Measurements from ENCODE around the gene SPDYE18.
"Not testable (repeated sequence)": the region's sequence is repeated elsewhere in the genome, so short reads cannot be mapped to it uniquely, and the experiment has no call there.

The SPDYE18 gene

DNA sequence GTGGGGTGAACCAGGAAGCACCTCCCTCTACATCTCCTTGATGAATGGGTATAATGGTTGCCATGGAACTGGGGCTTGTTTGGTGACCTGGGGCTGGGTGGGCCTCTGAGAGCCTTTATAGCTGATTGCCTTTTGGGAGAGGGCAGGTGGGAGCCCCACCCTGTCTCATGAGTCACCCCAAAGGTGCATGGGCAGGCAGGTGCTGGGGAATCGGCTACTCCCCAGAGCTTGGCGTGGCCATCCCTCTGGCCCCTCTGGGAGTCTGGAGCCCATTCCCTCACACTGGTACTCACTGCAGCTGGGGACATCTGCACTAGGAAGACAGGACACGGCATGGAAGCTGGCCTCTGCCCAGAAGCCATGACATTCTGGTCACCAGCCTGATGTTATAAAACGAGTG, at the start of gene SPDYE18:
Gene SPDYE18, minus strand, starts transcription at position 2 of the 400 bp plus-strand sequence. CDS start 2,046 bp downstream, outside the sequence.
- POLR2A ChIA-PET (ENCODE audit: low non-redundant PET); CTCF ChIA-PET: not testable (repeated sequence)

GRCh38 chr7:77108362-77108761, 46.0 kb upstream of the SPDYE18 start:
- POLR2A ChIA-PET (ENCODE audit: low non-redundant PET); DNase-seq (ENCODE audit: low spot score); H3K27ac ChIP-seq; CTCF ChIA-PET: not testable (repeated sequence)

More for the DNA sequence above, at the start of gene SPDYE18:
- DNase-seq (ENCODE audit: low spot score); H3K27ac ChIP-seq: not testable (repeated sequence)

DNA sequence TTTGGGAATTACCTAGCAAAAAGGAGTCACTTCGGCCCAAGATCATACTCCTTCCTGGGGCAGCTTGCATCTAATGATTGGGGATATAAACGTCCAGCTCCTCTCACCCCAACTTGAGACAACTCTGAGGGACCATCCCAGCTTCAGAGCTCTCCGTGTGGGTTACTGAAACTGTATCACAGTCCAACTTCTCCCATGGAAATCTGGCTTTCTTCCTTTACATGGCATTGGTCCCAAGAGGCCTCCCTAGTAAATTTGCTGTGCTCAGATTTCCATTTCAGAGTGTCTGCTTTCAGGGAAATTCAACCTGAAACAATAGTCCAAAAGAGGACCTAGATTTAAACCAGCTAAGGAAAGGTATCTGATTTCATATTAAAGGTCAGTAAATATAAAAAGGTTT, 45.3 kb upstream of the SPDYE18 start:
- DNase-seq (ENCODE audit: low spot score); CTCF ChIA-PET; H3K27ac ChIP-seq; POLR2A ChIA-PET (ENCODE audit: low non-redundant PET): not testable (repeated sequence)

GRCh38 chr7:77105904-77106303, 43.5 kb upstream of the SPDYE18 start:
- POLR2A ChIA-PET (ENCODE audit: low non-redundant PET); DNase-seq (ENCODE audit: low spot score); CTCF ChIA-PET: not testable (repeated sequence)

DNA sequence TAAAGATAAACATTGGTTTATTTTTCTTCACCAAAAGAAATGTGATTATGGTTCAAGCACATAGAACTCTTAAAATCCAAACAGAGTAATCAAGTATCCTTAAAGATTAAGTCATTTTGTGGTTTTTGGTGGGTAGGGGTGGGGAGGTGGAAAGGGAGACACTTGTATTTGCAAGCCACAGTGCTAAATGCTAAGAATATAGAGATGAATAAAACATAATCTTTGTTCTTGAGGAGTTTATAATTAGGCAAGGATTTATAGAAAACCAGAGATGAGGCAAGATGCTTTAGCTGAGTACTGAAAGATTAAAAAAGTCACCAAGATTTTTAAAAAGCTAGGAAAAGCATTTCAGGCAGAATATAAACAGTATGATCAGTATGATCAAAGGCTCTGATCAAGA, 40.3 kb upstream of the SPDYE18 start:
- DNase-seq (ENCODE audit: low spot score); CTCF ChIA-PET; H3K27ac ChIP-seq; POLR2A ChIA-PET (ENCODE audit: low non-redundant PET): not testable (repeated sequence)

More at GRCh38 chr7:77105904-77106303, 43.5 kb upstream of the SPDYE18 start:
- H3K27ac ChIP-seq, result not testable (repeated sequence)

GRCh38 chr7:77101187-77101586, 38.8 kb upstream of the SPDYE18 start:
- CTCF ChIA-PET; POLR2A ChIA-PET (ENCODE audit: low non-redundant PET): not testable (repeated sequence)

GRCh38 chr7:77100501-77100900, 38.1 kb upstream of the SPDYE18 start:
- POLR2A ChIA-PET (ENCODE audit: low non-redundant PET); CTCF ChIA-PET: not testable (repeated sequence)

More at GRCh38 chr7:77101187-77101586, 38.8 kb upstream of the SPDYE18 start:
- DNase-seq (ENCODE audit: low spot score); H3K27ac ChIP-seq: not testable (repeated sequence)

DNA sequence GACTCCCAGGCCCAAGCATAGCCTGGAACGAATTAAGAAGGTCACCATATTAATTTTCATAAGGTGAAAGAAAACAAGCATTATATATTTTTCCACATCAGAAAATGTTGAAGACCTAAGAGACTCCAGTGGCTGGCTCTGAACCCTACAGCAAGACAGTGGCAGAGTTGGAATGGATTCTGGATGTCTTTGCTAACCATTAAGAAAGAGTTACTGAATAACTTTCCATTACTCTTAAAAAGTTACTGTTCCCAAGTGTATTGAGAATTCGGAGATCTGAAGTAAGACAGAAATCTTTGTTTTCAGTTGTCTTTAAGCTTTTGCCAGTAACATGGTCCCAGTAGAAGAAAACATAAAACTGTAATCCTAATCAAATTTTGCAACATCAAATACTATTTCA, 29.9 kb upstream of the SPDYE18 start:
- H3K27ac ChIP-seq; DNase-seq (ENCODE audit: low spot score); POLR2A ChIA-PET (ENCODE audit: low non-redundant PET); CTCF ChIA-PET: not testable (repeated sequence)

More at GRCh38 chr7:77100501-77100900, 38.1 kb upstream of the SPDYE18 start:
- DNase-seq (ENCODE audit: low spot score); H3K27ac ChIP-seq: not testable (repeated sequence)

DNA sequence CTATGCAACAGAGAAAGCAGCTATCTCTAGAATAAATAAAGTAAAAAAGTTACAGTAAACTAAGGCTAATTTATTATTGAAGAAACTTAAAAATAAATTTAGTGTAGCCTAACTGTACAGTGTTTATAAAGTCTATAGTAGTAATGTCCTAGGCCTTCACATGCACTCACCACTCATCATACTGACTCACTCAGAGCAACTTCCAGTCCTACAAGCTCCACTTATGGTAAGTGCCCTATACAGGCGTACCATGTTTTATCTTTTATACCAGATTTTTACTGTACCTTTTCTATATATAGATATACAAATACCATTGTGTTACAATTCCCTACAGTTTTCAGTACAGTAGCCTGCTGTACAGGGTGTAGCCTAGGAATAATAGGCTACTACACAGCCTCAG, 19.8 kb upstream of the SPDYE18 start:
- DNase-seq (ENCODE audit: low spot score); H3K27ac ChIP-seq; CTCF ChIA-PET; POLR2A ChIA-PET (ENCODE audit: low non-redundant PET): not testable (repeated sequence)

DNA sequence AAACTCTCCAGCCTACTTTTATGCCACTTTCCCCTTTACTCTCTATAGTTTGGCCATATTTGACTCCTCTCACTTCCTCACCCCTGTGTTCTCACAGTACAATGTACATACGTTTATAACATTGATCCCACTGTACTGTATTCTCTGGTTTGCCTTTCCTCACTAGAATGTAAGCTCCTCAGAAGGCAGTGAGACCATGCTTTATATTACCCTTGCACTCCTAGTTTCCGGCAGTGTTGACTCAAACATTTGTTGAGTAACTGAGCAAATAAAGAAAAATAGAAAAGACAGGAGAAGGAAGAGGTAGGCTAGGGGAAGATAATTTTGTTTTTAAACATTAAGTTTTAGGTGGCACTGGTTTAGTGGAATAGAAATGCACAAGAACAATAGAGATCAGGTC, 17.9 kb upstream of the SPDYE18 start:
- CTCF ChIA-PET; DNase-seq (ENCODE audit: low spot score); POLR2A ChIA-PET (ENCODE audit: low non-redundant PET); H3K27ac ChIP-seq: not testable (repeated sequence)

DNA sequence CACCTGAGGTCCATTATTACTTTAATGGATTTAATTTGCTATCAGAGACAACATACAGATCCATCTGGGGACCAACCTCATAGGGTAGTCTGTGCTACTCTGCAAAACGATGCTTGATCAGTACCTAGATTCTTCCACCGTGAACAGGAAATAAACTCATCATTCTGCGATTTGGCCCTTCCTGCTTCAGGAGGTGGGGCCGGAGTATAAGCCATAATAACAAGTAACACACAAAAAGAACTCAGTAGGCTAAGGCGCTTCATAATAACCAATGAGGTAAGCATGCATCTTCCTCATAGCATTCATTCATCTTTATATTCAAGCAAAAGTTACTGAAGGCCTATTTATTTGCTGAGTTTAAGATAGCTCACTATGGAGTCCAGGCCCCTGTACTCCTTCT, 17.3 kb upstream of the SPDYE18 start:
- POLR2A ChIA-PET (ENCODE audit: low non-redundant PET); DNase-seq (ENCODE audit: low spot score); H3K27ac ChIP-seq; CTCF ChIA-PET: not testable (repeated sequence)

GRCh38 chr7:77079112-77079511, 16.8 kb upstream of the SPDYE18 start:
- CTCF ChIA-PET; H3K27ac ChIP-seq; DNase-seq (ENCODE audit: low spot score); POLR2A ChIA-PET (ENCODE audit: low non-redundant PET): not testable (repeated sequence)

- CTCF ChIA-PET; H3K27ac ChIP-seq; POLR2A ChIA-PET (ENCODE audit: low non-redundant PET); DNase-seq (ENCODE audit: low spot score): not testable (repeated sequence)
Measured at GRCh38 chr7:77077060-77077459, 14.7 kb upstream of the SPDYE18 start.

GRCh38 chr7:77074786-77075396, 12.5 kb upstream of the SPDYE18 start:
- DNase-seq (ENCODE audit: low spot score); H3K27ac ChIP-seq; CTCF ChIA-PET; POLR2A ChIA-PET (ENCODE audit: low non-redundant PET): not testable (repeated sequence)

GRCh38 chr7:77071108-77071507, 8.8 kb upstream of the SPDYE18 start:
- POLR2A ChIA-PET (ENCODE audit: low non-redundant PET); H3K27ac ChIP-seq; DNase-seq (ENCODE audit: low spot score); CTCF ChIA-PET: not testable (repeated sequence)

DNA sequence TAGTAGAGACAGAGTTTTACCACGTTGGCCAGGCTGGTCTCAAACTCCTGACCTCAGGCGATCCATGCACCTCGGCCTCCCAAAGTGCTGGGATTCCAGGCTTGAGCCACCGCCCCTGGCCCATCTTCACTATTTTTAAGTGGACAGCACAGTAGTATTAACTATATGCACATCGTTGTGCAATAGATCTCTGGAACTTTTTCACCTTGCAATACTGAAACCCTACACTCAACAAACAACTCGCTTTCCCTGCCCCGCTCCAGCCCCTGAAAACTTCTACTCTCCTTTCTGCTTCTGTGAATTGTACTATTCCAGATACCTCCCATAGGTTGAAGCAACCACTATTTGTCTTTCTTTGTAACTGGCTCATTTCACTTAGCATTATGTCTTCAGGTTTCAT, 3.5 kb upstream of the SPDYE18 start:
- H3K27ac ChIP-seq; POLR2A ChIA-PET (ENCODE audit: low non-redundant PET); DNase-seq (ENCODE audit: low spot score); CTCF ChIA-PET: not testable (repeated sequence)

DNA sequence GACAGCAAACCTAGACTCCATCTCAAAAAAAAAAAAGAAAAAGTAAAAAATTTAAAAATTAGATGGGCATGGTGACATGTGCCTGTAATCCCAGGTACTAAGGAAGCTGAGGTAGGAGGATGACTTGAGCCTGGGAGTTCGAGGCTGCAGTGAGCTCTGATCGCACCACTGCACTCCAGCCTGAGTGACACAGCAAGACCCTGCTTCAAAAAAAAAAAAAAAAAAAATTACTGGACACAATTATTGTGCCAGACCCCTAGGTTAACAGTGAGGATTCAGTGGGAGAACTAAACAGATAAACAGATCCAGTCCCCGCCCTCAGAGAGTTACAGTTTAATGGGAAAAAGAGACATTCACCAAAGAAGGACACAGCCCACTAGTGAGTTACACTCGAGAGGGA, 1.4 kb upstream of the SPDYE18 start:
- H3K27ac ChIP-seq; POLR2A ChIA-PET (ENCODE audit: low non-redundant PET); DNase-seq (ENCODE audit: low spot score); CTCF ChIA-PET: not testable (repeated sequence)

GRCh38 chr7:77032261-77032660, 30.1 kb downstream of the SPDYE18 start, which contains the start of gene SPDYE17:
Gene SPDYE17, minus strand, starts transcription at chr7:77032361. Its CDS starts 1,791 bp downstream, at chr7:77030570.
- H3K27ac ChIP-seq; POLR2A ChIA-PET (ENCODE audit: low non-redundant PET); CTCF ChIA-PET; DNase-seq (ENCODE audit: low spot score): not testable (repeated sequence)

- DNase-seq (ENCODE audit: low spot score); CTCF ChIA-PET; POLR2A ChIA-PET (ENCODE audit: low non-redundant PET); H3K27ac ChIP-seq: not testable (repeated sequence)
Measured at GRCh38 chr7:77026349-77026748, 36.0 kb downstream of the SPDYE18 start.

Measured in RWPE1 (cell line).